Natural killer cell treated with Interleukin-12 subunit alpha and Interleukin-12 subunit beta and Interleukin-15 and Interleukin-18, amount 100 ng/mL, for 72 hours (primary cell): ENCODE results near the gene NDUFAF5. TPM values are rescaled to one million over a fixed set of nuclear protein-coding genes. Genes with fewer than 3 reads are reported as not detected.

ENCODE experiments used
- ATAC-seq, 2 donors: fragments of 150-1000 bp; cut with Tn5 transposase in 1 of 2; sonication (Bioruptor Pico), chemical (Tn5 transposase) in 1 of 2; 2 replicates each; pipeline ENCODE4 v1.10.0; 2021
- DNase-seq: peaks from one replicate; pipeline ENCODE4 v3.0.0; 2022; ENCODE audit warnings: low spot score
- H3K27ac Mint-ChIP-seq, 2 donors: 1 replicate in 1 of 2; 2 replicates in 1 of 2; pipeline ENCODE4 v1.8.0; 2022; ENCODE audit warnings: mixed read lengths in 2 of 2, mild to moderate bottlenecking in 1 of 2, moderate library complexity in 1 of 2
- H3K27me3 Mint-ChIP-seq, 2 donors: 1 replicate in 1 of 2; 2 replicates in 1 of 2; pipeline ENCODE4 v1.8.0; 2022; ENCODE audit warnings: mixed read lengths in 2 of 2
- H3K36me3 Mint-ChIP-seq: one replicate; pipeline ENCODE4 v1.8.0; 2022; ENCODE audit warnings: mixed read lengths
- H3K4me1 Mint-ChIP-seq, 2 donors: 1 replicate in 1 of 2; 2 replicates in 1 of 2; pipeline ENCODE4 v1.8.0; 2022; ENCODE audit warnings: low read depth in 2 of 2, mixed read lengths in 2 of 2, mild to moderate bottlenecking in 1 of 2
- H3K4me3 Mint-ChIP-seq: one replicate; pipeline ENCODE4 v1.8.0; 2022; ENCODE audit warnings: mixed read lengths
- H3K9me3 Mint-ChIP-seq: 2 replicates; pipeline ENCODE4 v1.8.0; 2022; ENCODE audit warnings: mixed read lengths
- total RNA-seq, 2 donors: library from RNA; stranded (reverse); gene quantifications; one replicate each; pipeline ENCODE4 v1.2.3, GENCODE V29; 2022

NDUFAF5 gene
- total RNA-seq, 2 donors from 2014 or later, result 26.9 to 44.6 TPM

GRCh38 chr20:13790708-13791107, 5.9 kb downstream of the NDUFAF5 start:
- no peak overlapping the region for H3K27ac Mint-ChIP-seq
- no peak for DNase-seq
- no peak overlapping the region for H3K4me3 Mint-ChIP-seq
- ATAC-seq, result no peak
- no peaks in the 10 kb centered on the region for H3K27me3 Mint-ChIP-seq
- H3K4me1 Mint-ChIP-seq, result peaks cover 23 to 25% of the 10 kb centered on the region in 2 donors
- H3K9me3 Mint-ChIP-seq, result no peaks in the 10 kb centered on the region
- peaks cover 29% of the 10 kb centered on the region for H3K36me3 Mint-ChIP-seq

- H3K9me3 Mint-ChIP-seq, result no peaks in the 10 kb centered on the region
- peaks cover 29% of the 10 kb centered on the region for H3K36me3 Mint-ChIP-seq
- no peaks in the 10 kb centered on the region for H3K27me3 Mint-ChIP-seq
- H3K4me3 Mint-ChIP-seq, result no peak overlapping the region
- no peak overlapping the region for H3K27ac Mint-ChIP-seq
- H3K4me1 Mint-ChIP-seq, result peaks cover 12 to 14% of the 10 kb centered on the region in 2 donors
- DNase-seq (no peak), ATAC-seq (no peak)
Measured at GRCh38 chr20:13791540-13792459, 7.0 kb downstream of the NDUFAF5 start.

DNA sequence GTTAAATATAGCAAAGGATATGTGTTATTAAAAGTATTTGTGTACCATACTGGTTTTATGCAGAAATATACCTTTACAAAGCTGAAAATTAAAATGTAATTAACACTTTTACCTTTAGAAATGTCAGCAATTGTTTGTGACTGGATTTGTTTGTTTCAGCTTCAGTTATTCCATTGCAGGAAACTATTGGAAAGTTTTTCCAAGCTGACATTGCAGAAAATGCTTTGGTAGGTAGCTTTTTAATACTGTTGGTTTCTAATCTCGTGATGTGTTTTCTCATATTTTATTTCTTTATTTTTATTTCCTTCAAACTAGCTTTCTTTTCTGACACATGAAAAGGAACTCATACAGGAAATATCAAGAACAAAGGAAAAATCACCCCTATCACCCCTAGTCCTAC, 8.2 kb downstream of the NDUFAF5 start:
- no peaks in the 10 kb centered on the region for H3K27me3 Mint-ChIP-seq
- no peak overlapping the region for H3K4me3 Mint-ChIP-seq
- H3K27ac Mint-ChIP-seq, result no peak overlapping the region
- peaks cover 7 to 8% of the 10 kb centered on the region in 2 donors for H3K4me1 Mint-ChIP-seq
- no peaks in the 10 kb centered on the region for H3K9me3 Mint-ChIP-seq
- H3K36me3 Mint-ChIP-seq, result peaks cover 30% of the 10 kb centered on the region
- ATAC-seq, result no peak
- DNase-seq, result no peak

GRCh38 chr20:13794667-13795066, 9.8 kb downstream of the NDUFAF5 start:
- peaks cover 9 to 13% of the 10 kb centered on the region in 2 donors for H3K4me1 Mint-ChIP-seq
- no peak overlapping the region for H3K27ac Mint-ChIP-seq
- no peaks in the 10 kb centered on the region for H3K9me3 Mint-ChIP-seq
- peaks cover 36% of the 10 kb centered on the region for H3K36me3 Mint-ChIP-seq
- ATAC-seq, result no peak
- H3K27me3 Mint-ChIP-seq, result no peaks in the 10 kb centered on the region
- no peak overlapping the region for H3K4me3 Mint-ChIP-seq
- no peak for DNase-seq

DNA sequence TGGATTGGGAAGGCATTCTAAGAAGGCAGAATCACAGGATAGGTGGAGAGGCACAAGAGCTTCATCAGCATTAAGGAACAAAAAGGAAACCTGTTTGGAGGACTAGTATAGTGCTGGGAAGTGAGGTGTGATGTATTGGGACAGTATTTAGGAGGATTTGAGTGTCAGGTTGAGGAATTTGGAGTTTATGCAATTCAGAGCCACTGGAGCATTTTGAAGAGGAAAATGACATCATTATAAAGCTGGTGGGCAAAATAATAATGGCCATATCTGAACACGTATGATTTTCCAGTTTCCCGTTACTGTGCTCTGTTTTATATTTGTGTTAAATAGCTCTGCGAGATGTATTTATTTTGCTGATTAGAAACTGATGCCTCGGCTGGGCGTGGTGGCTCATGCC, 14.2 kb downstream of the NDUFAF5 start:
- Mint-ChIP-seq H3K9me3 (no peaks in the 10 kb centered on the region), H3K36me3 (peaks cover 25% of the 10 kb centered on the region), H3K27ac (no peak overlapping the region), H3K4me3 (no peak overlapping the region), H3K27me3 (no peaks in the 10 kb centered on the region), H3K4me1 (peaks cover 5% of the 10 kb centered on the region in 2 donors)
- ATAC-seq, result no peak
- DNase-seq, result no peak

GRCh38 chr20:13799974-13800373, 15.1 kb downstream of the NDUFAF5 start:
- Mint-ChIP-seq H3K27ac (no peak overlapping the region), H3K36me3 (peaks cover 25% of the 10 kb centered on the region), H3K9me3 (no peaks in the 10 kb centered on the region), H3K27me3 (no peaks in the 10 kb centered on the region), H3K4me1 (peaks cover 5% of the 10 kb centered on the region in 2 donors), H3K4me3 (no peak overlapping the region)
- no peak for DNase-seq
- no peak for ATAC-seq

GRCh38 chr20:13800728-13801134, 15.9 kb downstream of the NDUFAF5 start:
- Mint-ChIP-seq H3K27ac (no peak overlapping the region), H3K27me3 (no peaks in the 10 kb centered on the region), H3K4me1 (peaks cover 5% of the 10 kb centered on the region in 2 donors), H3K9me3 (no peaks in the 10 kb centered on the region), H3K36me3 (peaks cover 25% of the 10 kb centered on the region), H3K4me3 (no peak overlapping the region)
- ATAC-seq, result no peak
- no peak for DNase-seq

- no peak overlapping the region for H3K27ac Mint-ChIP-seq
- DNase-seq (no peak), ATAC-seq (no peak)
- H3K27me3 Mint-ChIP-seq, result no peaks in the 10 kb centered on the region
- no peak overlapping the region for H3K4me3 Mint-ChIP-seq
- no peaks in the 10 kb centered on the region for H3K4me1 Mint-ChIP-seq
- peaks cover 8% of the 10 kb centered on the region for H3K36me3 Mint-ChIP-seq
- no peaks in the 10 kb centered on the region for H3K9me3 Mint-ChIP-seq
Measured at GRCh38 chr20:13809373-13809772, 24.5 kb downstream of the NDUFAF5 start.

DNA sequence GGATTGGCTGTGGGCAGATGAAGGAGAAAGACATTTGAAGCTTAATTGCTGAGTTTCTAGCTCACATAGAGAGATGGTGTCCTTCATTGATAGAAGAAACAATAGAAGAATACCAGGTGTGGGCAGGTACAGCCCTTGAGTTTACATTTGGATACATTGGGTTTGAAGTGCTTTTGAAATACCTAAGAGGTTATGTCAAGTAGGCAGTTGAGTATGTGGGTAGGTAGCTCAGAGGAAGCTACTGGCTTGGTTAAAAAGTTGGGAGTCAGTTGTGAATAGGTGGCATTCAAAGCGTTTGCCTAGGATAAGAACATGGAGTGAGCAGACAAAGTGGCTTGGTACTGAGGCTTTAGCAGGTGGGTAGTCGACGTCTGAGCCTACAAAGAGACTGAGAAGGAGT, 25.0 kb downstream of the NDUFAF5 start:
- Mint-ChIP-seq H3K27ac (no peak overlapping the region), H3K27me3 (no peaks in the 10 kb centered on the region), H3K4me1 (no peaks in the 10 kb centered on the region), H3K36me3 (peaks cover 8% of the 10 kb centered on the region), H3K9me3 (no peaks in the 10 kb centered on the region), H3K4me3 (no peak overlapping the region)
- DNase-seq (no peak), ATAC-seq (no peak)

GRCh38 chr20:13810446-13810845, 25.6 kb downstream of the NDUFAF5 start:
- Mint-ChIP-seq H3K36me3 (peaks cover 8% of the 10 kb centered on the region), H3K9me3 (no peaks in the 10 kb centered on the region), H3K27me3 (no peaks in the 10 kb centered on the region), H3K27ac (no peak overlapping the region), H3K4me3 (no peak overlapping the region), H3K4me1 (no peaks in the 10 kb centered on the region)
- ATAC-seq, result no peak
- DNase-seq, result no peak

DNA sequence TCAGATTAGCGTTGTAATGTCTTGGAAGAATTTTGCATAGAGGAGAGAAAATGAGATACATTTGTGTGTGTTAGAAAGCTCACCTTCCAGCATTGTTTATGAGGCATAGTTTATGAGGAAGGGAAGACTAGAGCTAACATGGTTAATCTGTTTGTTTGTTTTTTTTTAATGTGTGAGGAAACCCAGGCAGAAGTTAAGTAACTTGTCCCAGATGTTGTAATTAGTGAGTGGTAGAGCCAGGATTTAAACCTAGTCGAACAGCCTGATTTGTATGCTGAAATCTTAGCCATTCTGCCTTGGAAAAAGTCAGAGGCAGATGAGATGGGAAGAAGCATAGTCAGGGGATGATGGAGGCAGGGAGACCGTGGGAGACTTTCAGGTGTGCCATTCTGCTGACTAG, 29.1 kb downstream of the NDUFAF5 start:
- Mint-ChIP-seq H3K27me3 (no peaks in the 10 kb centered on the region), H3K4me1 (no peaks in the 10 kb centered on the region), H3K36me3 (peaks cover 19% of the 10 kb centered on the region), H3K27ac (no peak overlapping the region), H3K9me3 (no peaks in the 10 kb centered on the region), H3K4me3 (no peak overlapping the region)
- no peak for DNase-seq
- ATAC-seq, result no peak

- peaks cover 19% of the 10 kb centered on the region for H3K36me3 Mint-ChIP-seq
- no peaks in the 10 kb centered on the region for H3K9me3 Mint-ChIP-seq
- ATAC-seq (no peak), DNase-seq (no peak)
- H3K27me3 Mint-ChIP-seq, result no peaks in the 10 kb centered on the region
- no peak overlapping the region for H3K4me3 Mint-ChIP-seq
- H3K4me1 Mint-ChIP-seq, result no peaks in the 10 kb centered on the region
- no peak overlapping the region for H3K27ac Mint-ChIP-seq
Measured at GRCh38 chr20:13814672-13815071, 29.8 kb downstream of the NDUFAF5 start.

GRCh38 chr20:13816757-13817156, 31.9 kb downstream of the NDUFAF5 start:
- Mint-ChIP-seq H3K9me3 (no peaks in the 10 kb centered on the region), H3K4me3 (no peak overlapping the region), H3K36me3 (peaks cover 19% of the 10 kb centered on the region), H3K4me1 (no peaks in the 10 kb centered on the region), H3K27ac (no peak overlapping the region), H3K27me3 (no peaks in the 10 kb centered on the region)
- DNase-seq (no peak), ATAC-seq (no peak)

- no peaks in the 10 kb centered on the region for H3K9me3 Mint-ChIP-seq
- no peak overlapping the region for H3K27ac Mint-ChIP-seq
- no peak for ATAC-seq
- no peaks in the 10 kb centered on the region for H3K4me1 Mint-ChIP-seq
- peaks cover 19% of the 10 kb centered on the region for H3K36me3 Mint-ChIP-seq
- DNase-seq, result no peak
- no peak overlapping the region for H3K4me3 Mint-ChIP-seq
- no peaks in the 10 kb centered on the region for H3K27me3 Mint-ChIP-seq
Measured at GRCh38 chr20:13817342-13817741, 32.5 kb downstream of the NDUFAF5 start.
